OCI-LY7 (cell line): ENCODE measurements around the gene CTNNBL1. TPM values are rescaled to one million over a fixed set of nuclear protein-coding genes. Genes with fewer than 3 reads are reported as not detected.

Experiments used
- BruUV-seq: library from RNA; stranded (reverse); fragments of 400-500 nt; replicated peaks from 2 replicates; lab custom pipeline; 2021; lab: Mats Ljungman, UMichigan
- CTCF ChIA-PET: fragments of 300-600 bp; sonication (Branson Sonifier 250); formaldehyde crosslinking; loops from one replicate; lab custom pipeline; 2022; ENCODE audit warnings: antibody characterized with exemption; ENCODE audit not compliant: unreplicated experiment; lab: Charles Lee
- POLR2A ChIA-PET: fragments of 300-600 bp; sonication (Branson Sonifier 250); formaldehyde crosslinking; loops from one replicate; lab custom pipeline; 2022; ENCODE audit warnings: antibody characterized with exemption; lab: Charles Lee
- DNase-seq: peaks from one replicate; pipeline ENCODE4 v3.0.0-alpha.2; 2015; ENCODE audit warnings: low spot score
- H2AFZ ChIP-seq: fragments of 200-600 bp; sonication (generic), shearing (Covaris generic); 2 replicates; pipeline ENCODE4 v1.6.1; 2014; ENCODE audit warnings: mild to moderate bottlenecking, antibody characterized with exemption, low read length, moderate library complexity
- H3K27ac ChIP-seq: fragments of 200-600 bp; sonication (generic); 2 replicates; pipeline ENCODE4 v1.5.1; 2014; ENCODE audit warnings: mixed run types, low read depth, mild to moderate bottlenecking, moderate library complexity, low read length, inconsistent platforms; ENCODE audit not compliant: poor library complexity, severe bottlenecking
- H3K36me3 ChIP-seq: fragments of 200-600 bp; sonication (generic); 2 replicates; pipeline ENCODE4 v1.6.1; 2014; ENCODE audit warnings: mild to moderate bottlenecking, antibody characterized with exemption, low read length, moderate library complexity, mixed read lengths; ENCODE audit not compliant: insufficient read depth
- H3K4me1 ChIP-seq: fragments of 200-600 bp; sonication (generic); 2 replicates; pipeline ENCODE4 v1.5.1; 2014; ENCODE audit warnings: mild to moderate bottlenecking, low read length; ENCODE audit not compliant: insufficient read depth, poor library complexity, severe bottlenecking
- H3K4me2 ChIP-seq: fragments of 200-600 bp; sonication (generic); 2 replicates; pipeline ENCODE4 v1.6.1; 2014; ENCODE audit warnings: mild to moderate bottlenecking, low read length
- H3K4me3 ChIP-seq: fragments of 200-600 bp; sonication (generic); 2 replicates; pipeline ENCODE4 v1.5.1; 2014; ENCODE audit warnings: mild to moderate bottlenecking, low read depth, low read length; ENCODE audit not compliant: poor library complexity, severe bottlenecking
- H3K79me2 ChIP-seq: fragments of 200-600 bp; sonication (generic); 2 replicates; pipeline ENCODE4 v1.6.1; 2016; ENCODE audit warnings: low read depth, mild to moderate bottlenecking, low read length, moderate library complexity, mixed read lengths; ENCODE audit not compliant: insufficient read depth
- H3K9me2 ChIP-seq: fragments of 200-600 bp; sonication (generic); 2 replicates; pipeline ENCODE4 v1.6.1; 2016; ENCODE audit warnings: mild to moderate bottlenecking, low read length, mixed read lengths; ENCODE audit not compliant: insufficient read depth
- H3K9me3 ChIP-seq: fragments of 200-600 bp; sonication (generic); 2 replicates; pipeline ENCODE4 v1.6.1; 2014; ENCODE audit warnings: mild to moderate bottlenecking, mixed run types, low read length, mixed read lengths
- H4K20me1 ChIP-seq: fragments of 200-600 bp; sonication (generic); 2 replicates; pipeline ENCODE4 v1.6.1; 2014; ENCODE audit warnings: mild to moderate bottlenecking, antibody characterized with exemption, low read length, moderate library complexity, mixed read lengths; ENCODE audit not compliant: insufficient read depth
- CTCF ChIP-seq: fragments of 200-600 bp; sonication (generic); conservative IDR thresholded peaks from 2 replicates; pipeline ENCODE4 v1.5.1; 2014; ENCODE audit warnings: mild to moderate bottlenecking, antibody characterized with exemption, low read length, moderate library complexity, mixed read lengths
- EZH2phosphoT487 ChIP-seq: fragments of 200-600 bp; sonication (generic); IDR thresholded peaks from 2 replicates; pipeline ENCODE4 v1.6.1; 2018; ENCODE audit warnings: low read depth, borderline replicate concordance, mild to moderate bottlenecking, mixed run types, antibody characterized with exemption, low read length, moderate library complexity, mixed read lengths
- intact Hi-C: fragments of 100-400 bp; cut with micrococcal nuclease; formaldehyde crosslinking; loops from one replicate; pipeline ENCODE4 v1.10.0; 2022; ENCODE audit not compliant: unreplicated experiment
- total RNA-seq, 2 experiments: library from RNA; depleted of rRNA in 1 of 2; stranded (reverse); fragments of >200 nt in 1 of 2; shearing (Covaris generic) in 1 of 2; gene quantifications; 2 replicates each; pipeline ENCODE4 v1.2.3, GENCODE V29; 2014 to 2022

Gene CTNNBL1
- total RNA-seq, 2 experiments from 2014 or later = 38.0 to 90.0 TPM

GRCh38 chr20:37742131-37742530, 48.3 kb downstream of the CTNNBL1 start:
- Histone ChIP-seq H3K9me2 (no peaks in the 10 kb centered on the region), H3K79me2 (no peaks in the 10 kb centered on the region), H3K4me1 (peaks cover 24% of the 10 kb centered on the region), H3K4me3 (no peak overlapping the region), H2AFZ (no peak overlapping the region), H3K9me3 (no peaks in the 10 kb centered on the region), H3K27ac (no peak overlapping the region), H4K20me1 (no peaks in the 10 kb centered on the region), H3K4me2 (no peak overlapping the region), H3K36me3 (peaks cover 47% of the 10 kb centered on the region)
- intact Hi-C loops = no loop called here
- TF ChIP-seq EZH2phosphoT487 (no peak), CTCF (no peak)
- DNase-seq = no peak
- no TSS peak for BruUV-seq
- ChIA-PET POLR2A (interaction anchor here (1.1 kb wide), 1 partner anchor 63 kb away, joined by 3 read pairs; no protein-coding TSS in a partner anchor), CTCF (no interaction called here)

DNA sequence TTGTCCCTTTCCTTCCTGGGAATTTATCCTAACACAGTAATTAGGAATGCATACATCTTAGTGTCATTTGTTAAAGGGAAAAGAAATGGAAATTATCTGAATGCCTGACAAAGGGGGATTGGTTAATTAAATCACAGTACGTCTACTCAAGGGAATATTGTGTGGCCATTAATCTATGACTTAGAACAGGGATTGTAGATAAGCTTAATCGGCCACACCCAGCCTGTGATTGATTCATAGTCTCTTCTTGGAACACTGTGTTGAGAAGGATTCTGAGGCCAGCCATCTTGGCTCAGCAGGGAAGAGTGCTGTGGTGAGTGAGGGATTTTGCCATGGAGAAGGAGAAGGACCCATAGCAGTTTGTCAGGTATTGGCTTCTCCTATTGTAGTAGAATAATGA, 50.5 kb downstream of the CTNNBL1 start:
- H4K20me1 ChIP-seq = no peaks in the 10 kb centered on the region
- H3K9me2 ChIP-seq = no peaks in the 10 kb centered on the region
- H3K36me3 ChIP-seq = peaks cover 49% of the 10 kb centered on the region
- peaks cover 31% of the 10 kb centered on the region for H3K4me1 ChIP-seq
- no peak overlapping the region for H3K27ac ChIP-seq
- no peak overlapping the region for H3K4me3 ChIP-seq
- TF ChIP-seq EZH2phosphoT487 = no peak
- no peak for TF ChIP-seq CTCF
- no peaks in the 10 kb centered on the region for H3K9me3 ChIP-seq
- no peak overlapping the region for H2AFZ ChIP-seq
- intact Hi-C loops = no loop called here
- CTCF ChIA-PET = no interaction called here
- H3K4me2 ChIP-seq = no peak overlapping the region
- DNase-seq = no peak
- H3K79me2 ChIP-seq = no peaks in the 10 kb centered on the region
- no TSS peak for BruUV-seq
- POLR2A ChIA-PET = no interaction called here

- Histone ChIP-seq H3K9me2 (no peaks in the 10 kb centered on the region), H3K27ac (peak overlapping the region; percentile 81), H2AFZ (peak overlapping the region; percentile 30; the same call in 1 of the 2 replicates), H3K4me3 (peak overlapping the region; percentile 33), H3K4me2 (peak overlapping the region; percentile 60), H3K9me3 (no peaks in the 10 kb centered on the region), H3K79me2 (no peaks in the 10 kb centered on the region), H3K4me1 (peaks cover 43% of the 10 kb centered on the region), H4K20me1 (no peaks in the 10 kb centered on the region), H3K36me3 (peaks cover 37% of the 10 kb centered on the region)
- CTCF ChIA-PET = no interaction called here
- TF ChIP-seq EZH2phosphoT487 = no peak
- no TSS peak for BruUV-seq
- POLR2A ChIA-PET = interaction anchor here (0.6 kb wide), 1 partner anchor 17 kb away, joined by 3 read pairs; no protein-coding TSS in a partner anchor
- peak; percentile 74 for DNase-seq
- intact Hi-C loops = no loop called here
Measured at GRCh38 chr20:37745553-37745952, 51.7 kb downstream of the CTNNBL1 start.
